EL (cell line): ENCODE results near the gene HASPIN.
"Not testable (repeated sequence)": the region's sequence is repeated elsewhere in the genome, so short reads cannot be mapped to it uniquely, and the experiment has no call there.

Experiments
- DNase-seq: peaks from one replicate; pipeline ENCODE4 v3.0.0-alpha.2; 2016

The HASPIN gene

DNA sequence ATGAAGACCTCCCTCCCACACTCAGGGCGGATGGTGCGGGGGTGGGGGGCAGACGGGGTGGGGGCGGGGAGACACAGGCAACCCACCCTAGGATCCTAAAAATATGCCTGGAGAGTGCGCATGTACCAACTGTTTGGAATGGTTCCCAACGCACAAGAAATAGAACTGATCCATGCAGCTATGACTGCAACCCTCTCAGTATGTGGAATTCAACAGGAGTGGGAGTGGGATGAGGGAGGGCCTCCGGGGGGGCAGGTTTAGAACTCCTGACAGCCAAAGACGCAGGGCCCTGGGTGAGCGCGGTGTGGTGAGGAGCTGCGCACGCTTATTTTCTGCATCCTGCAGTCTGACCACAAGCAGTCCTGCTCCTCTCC lies 26.6 kb upstream of the HASPIN start:
- no peak for DNase-seq

- no peak for DNase-seq
These were observed 25.6 kb upstream of the HASPIN start for GRCh38 chr17:3698139-3698538.

DNA sequence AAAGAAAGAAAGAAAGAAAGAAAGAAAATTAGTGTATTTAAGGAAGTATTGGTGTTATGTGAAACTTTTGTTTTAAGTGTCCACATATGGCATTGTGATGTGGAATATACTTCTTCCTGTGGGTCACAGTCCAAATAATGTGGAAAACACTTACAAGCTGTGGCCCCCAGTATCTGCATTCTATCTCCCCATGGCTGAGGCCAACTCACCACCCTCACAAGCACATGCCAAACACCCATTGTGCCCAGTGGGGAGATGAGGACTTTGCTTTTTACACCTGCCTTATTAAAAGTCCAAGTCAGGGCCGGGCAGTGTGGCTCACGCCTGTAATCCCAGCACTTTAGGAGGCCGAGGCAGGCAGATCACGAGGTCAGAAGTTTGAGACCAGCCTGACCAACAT lies 23.8 kb upstream of the HASPIN start:
- no peak for DNase-seq

- not testable (repeated sequence) for DNase-seq
These were observed 21.6 kb upstream of the HASPIN start for GRCh38 chr17:3702041-3702539.

- no peak for DNase-seq
These were observed 18.6 kb upstream of the HASPIN start for GRCh38 chr17:3704931-3705717.

GRCh38 chr17:3705718-3705984 lies 18.1 kb upstream of the HASPIN start:
- not testable (repeated sequence) for DNase-seq

- no peak for DNase-seq
These were observed 15.3 kb upstream of the HASPIN start for GRCh38 chr17:3708366-3708765.

DNA sequence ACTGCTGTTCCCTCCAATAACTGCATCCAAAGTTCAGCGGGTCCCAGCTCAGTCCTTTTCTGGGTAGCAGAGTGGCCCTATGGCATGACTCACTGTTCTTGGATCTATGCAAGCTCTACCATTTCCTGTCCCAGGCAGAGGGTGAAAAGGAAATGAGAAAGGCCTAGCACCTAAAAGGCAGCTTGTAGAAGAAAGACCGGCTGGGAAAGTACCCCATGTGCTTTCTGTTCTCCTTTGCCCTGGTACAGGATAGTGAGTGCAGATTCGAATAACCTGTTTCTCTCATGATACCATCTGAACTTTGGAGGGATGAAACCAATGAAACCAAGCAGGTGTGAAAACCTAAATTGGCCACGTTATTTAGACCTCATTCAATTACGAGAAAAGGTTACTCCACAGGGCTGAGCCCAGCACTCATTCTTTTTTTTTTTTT lies 12.7 kb upstream of the HASPIN start:
- DNase-seq: peak; percentile 77

DNA sequence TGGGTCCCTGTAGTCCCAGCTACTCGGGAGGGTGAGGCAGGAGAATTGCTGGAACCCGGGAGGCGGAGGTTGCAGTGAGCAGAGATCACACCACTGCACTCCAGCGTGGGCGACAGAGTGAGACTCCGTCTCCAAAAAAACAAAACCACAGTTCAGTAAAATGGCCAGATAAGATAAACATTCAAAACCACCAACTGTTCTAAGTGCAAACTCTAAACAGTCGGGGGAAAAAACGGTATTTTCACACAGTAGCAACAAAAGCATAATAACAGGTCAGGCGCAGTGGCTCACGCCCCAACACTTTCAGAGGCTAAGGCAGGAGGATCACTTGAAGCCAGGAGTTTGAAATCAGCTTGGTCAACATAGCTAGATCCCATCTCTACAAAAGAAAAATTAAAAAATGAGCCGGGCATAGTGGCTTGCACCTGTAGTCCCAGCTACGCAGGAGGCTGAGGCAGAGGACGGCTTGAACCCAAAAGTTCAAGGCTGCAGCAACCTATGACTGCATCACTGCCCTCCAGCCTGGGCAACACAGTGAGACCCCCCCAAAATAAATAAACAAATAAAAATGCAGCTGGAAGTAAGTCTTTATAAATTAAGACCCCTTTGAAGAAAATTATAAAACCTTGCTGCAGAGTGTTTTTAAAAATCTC lies 10.8 kb upstream of the HASPIN start:
- no peak for DNase-seq

- no peak for DNase-seq
These were observed 8.4 kb upstream of the HASPIN start for GRCh38 chr17:3715296-3715695.

DNA sequence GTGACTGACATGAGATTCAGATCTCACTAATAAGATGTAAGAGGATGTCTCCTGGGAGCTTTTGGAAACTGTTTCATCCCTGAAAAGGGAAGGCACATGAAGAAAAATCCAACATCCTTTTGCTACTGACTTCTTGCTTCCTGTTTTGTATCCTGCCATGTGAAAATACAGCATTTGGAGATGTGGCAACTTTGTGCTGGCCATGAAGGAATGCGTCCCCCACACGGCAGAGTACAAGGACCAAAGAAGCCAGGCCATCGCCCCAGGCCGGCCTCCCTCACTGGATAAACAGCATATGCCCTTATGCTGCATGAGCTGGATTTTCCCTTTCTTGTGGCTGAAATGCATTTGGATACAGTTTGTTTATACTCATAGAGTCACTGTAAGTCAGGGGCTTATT lies 5.5 kb upstream of the HASPIN start:
- no peak for DNase-seq

GRCh38 chr17:3719265-3719664 lies 4.4 kb upstream of the HASPIN start:
- DNase-seq: no peak

- DNase-seq: no peak
These were observed 987 bp upstream of the HASPIN start for GRCh38 chr17:3722716-3723115.

GRCh38 chr17:3723188-3723555 lies 531 bp upstream of the HASPIN start:
- no peak for DNase-seq

GRCh38 chr17:3724378-3725077 lies 825 bp downstream of the HASPIN start:
- no peak for DNase-seq

GRCh38 chr17:3727041-3727440 lies 3.3 kb downstream of the HASPIN start:
- DNase-seq: no peak

DNA sequence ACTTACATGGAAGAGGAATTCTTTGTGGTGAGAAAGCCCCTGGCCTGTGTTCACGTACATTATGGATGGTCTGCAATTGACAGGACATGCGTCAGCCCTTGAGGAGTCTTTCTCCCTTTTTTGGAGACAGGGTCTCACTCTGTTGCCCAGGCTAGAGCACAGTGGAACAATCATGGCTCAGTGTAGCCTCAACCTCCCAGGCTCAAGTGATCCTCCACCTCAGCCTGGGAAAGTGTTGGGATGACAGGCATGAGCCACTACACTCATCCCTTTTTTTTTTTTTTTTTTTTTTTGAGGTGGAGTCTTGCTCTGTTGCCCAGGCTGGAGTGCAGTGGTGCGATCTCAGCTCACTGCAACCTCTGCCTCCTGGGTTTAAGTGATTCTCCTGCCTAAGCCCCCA lies 4.4 kb downstream of the HASPIN start:
- DNase-seq: not testable (repeated sequence)

DNA sequence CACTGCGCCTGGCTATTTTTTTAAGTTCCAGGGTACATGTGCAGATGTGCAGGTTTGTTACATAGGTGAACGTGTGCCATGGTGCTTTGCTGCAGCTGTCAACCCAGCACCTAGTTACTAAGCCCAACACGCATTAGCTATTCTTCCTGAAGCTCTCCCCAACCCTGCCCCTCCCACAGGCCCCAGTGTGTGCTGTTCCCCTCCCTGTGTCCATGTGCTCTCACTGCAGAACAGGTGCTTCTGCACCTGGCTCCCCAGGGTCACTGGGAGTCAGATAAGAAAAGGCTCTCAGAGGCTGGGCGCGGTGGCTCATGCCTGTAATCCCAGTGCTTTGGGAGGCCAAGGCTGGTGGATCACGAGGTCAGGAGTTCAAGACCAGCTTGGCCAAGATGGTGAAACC lies 6.2 kb downstream of the HASPIN start:
- DNase-seq: no peak

GRCh38 chr17:3730881-3731429 lies 7.3 kb downstream of the HASPIN start:
- DNase-seq: peak; percentile 80

- peak; percentile 47 for DNase-seq
These were observed 8.5 kb downstream of the HASPIN start for GRCh38 chr17:3732210-3732621.

- DNase-seq: not testable (repeated sequence)
These were observed 11.2 kb downstream of the HASPIN start for GRCh38 chr17:3734911-3735276.

GRCh38 chr17:3735515-3735914 lies 11.8 kb downstream of the HASPIN start:
- DNase-seq: no peak

DNA sequence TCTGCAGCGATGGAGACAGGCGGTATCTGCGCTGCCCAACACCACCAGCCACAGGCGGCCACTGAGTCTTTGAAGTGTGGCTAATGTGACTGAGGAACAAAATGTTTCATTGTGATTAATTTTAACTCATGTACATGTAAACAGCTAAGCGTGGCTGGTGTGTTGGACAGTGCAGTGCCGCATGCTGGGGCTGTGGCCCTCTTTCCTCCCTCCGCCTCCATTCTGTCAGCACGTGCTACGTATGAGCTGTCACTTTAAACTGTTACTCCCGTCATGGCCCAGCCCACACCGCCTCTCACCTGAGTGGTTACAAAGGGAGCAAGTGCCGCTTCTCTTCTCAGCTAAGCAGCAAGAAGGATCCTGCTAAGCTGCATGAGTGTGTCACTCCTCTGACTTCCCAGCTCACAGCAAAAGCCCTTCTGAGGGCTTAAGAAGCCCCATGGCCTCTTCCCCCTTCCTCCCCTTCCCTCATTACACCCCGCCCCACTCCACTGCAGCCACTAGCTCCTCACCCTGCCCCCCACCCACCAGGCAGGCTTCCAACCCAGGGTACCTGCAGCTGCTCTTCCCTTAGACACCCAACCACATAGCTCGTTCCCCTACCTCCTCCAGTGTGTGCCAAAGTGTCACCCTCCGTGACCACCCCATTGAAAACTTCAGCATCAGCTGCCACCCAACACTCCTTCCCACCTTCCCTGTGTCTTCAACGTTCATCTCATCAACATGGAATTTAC lies 15.0 kb downstream of the HASPIN start:
- no peak for DNase-seq
